ENCODE results near the gene MVD. TPM values are rescaled to one million over a fixed set of nuclear protein-coding genes. Genes with fewer than 3 reads are reported as not detected.

The MVD gene
- total and polyA plus RNA-seq, 10 of the 15 experiments (the other 5 are each of a cell fraction or from before 2014, with no cell fraction given) = 5.0 to 147 (median 65.0) TPM

GRCh38 chr16:88702371-88703210, 39.7 kb upstream of the MVD start:
- CTCF ChIA-PET = interaction anchor here (0.9 to 3.3 kb wide), 8 partner anchors 17 to 79 kb away, joined by 3 to 26 read pairs (median 5); no protein-coding TSS in a partner anchor
- TF ChIP-seq, protein P1, sequence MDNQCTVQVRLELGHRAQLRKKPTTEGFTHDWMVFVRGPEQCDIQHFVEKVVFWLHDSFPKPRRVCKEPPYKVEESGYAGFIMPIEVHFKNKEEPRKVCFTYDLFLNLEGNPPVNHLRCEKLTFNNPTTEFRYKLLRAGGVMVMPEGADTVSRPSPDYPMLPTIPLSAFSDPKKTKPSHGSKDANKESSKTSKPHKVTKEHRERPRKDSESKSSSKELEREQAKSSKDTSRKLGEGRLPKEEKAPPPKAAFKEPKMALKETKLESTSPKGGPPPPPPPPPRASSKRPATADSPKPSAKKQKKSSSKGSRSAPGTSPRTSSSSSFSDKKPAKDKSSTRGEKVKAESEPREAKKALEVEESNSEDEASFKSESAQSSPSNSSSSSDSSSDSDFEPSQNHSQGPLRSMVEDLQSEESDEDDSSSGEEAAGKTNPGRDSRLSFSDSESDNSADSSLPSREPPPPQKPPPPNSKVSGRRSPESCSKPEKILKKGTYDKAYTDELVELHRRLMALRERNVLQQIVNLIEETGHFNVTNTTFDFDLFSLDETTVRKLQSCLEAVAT (IDR thresholded peaks at IDR 0.05) = 0 out of 2 replicates have a peak, but pooled peaks have one; percentile 41
- no peak for TF ChIP-seq ATF7 (IDR thresholded peaks at IDR 0.05; ENCODE audit: low read depth)
- no peak for TF ChIP-seq IKZF2 (IDR thresholded peaks at IDR 0.05)
- TF ChIP-seq, protein P2, sequence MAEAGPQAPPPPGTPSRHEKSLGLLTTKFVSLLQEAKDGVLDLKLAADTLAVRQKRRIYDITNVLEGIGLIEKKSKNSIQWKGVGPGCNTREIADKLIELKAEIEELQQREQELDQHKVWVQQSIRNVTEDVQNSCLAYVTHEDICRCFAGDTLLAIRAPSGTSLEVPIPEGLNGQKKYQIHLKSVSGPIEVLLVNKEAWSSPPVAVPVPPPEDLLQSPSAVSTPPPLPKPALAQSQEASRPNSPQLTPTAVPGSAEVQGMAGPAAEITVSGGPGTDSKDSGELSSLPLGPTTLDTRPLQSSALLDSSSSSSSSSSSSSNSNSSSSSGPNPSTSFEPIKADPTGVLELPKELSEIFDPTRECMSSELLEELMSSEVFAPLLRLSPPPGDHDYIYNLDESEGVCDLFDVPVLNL (IDR thresholded peaks at IDR 0.05; ENCODE audit: low read depth, low read length) = no peak
- TF ChIP-seq RUNX3 (IDR thresholded peaks at IDR 0.05; ENCODE audit: low read length) = no peak
- no peak for TF ChIP-seq EP300 (IDR thresholded peaks at IDR 0.05; ENCODE audit: borderline replicate concordance in 1 of 2, control insufficient read depth in 1 of 2, low read depth in 2 of 2, low read length in 2 of 2)
- no peak for TF ChIP-seq MEF2A (IDR thresholded peaks at IDR 0.05; ENCODE audit: insufficient read depth, low read depth, low read length)
- TF ChIP-seq, protein P3, sequence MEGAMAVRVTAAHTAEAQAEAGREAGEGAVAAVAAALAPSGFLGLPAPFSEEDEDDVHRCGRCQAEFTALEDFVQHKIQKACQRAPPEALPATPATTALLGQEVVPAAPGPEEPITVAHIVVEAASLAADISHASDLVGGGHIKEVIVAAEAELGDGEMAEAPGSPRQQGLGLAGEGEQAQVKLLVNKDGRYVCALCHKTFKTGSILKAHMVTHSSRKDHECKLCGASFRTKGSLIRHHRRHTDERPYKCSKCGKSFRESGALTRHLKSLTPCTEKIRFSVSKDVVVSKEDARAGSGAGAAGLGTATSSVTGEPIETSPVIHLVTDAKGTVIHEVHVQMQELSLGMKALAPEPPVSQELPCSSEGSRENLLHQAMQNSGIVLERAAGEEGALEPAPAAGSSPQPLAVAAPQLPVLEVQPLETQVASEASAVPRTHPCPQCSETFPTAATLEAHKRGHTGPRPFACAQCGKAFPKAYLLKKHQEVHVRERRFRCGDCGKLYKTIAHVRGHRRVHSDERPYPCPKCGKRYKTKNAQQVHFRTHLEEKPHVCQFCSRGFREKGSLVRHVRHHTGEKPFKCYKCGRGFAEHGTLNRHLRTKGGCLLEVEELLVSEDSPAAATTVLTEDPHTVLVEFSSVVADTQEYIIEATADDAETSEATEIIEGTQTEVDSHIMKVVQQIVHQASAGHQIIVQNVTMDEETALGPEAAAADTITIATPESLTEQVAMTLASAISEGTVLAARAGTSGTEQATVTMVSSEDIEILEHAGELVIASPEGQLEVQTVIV (IDR thresholded peaks at IDR 0.05; ENCODE audit: borderline replicate concordance, partially characterized antibody) = no peak
- no TSS peak for BruUV-seq (replicated peaks)
- Histone ChIP-seq H3K9ac (ENCODE audit: control insufficient read depth, insufficient read depth, low read length) (peak overlapping the region; percentile 25), H3K79me2 (ENCODE audit: control insufficient read depth, insufficient read depth, low read length) (peaks cover 51% of the 10 kb centered on the region), H3K27ac (ENCODE audit: control insufficient read depth, insufficient read depth) (peak overlapping the region; percentile 90; the same call in 1 of the 2 replicates), H3K4me3 (peak overlapping the region; percentile 90), H3K36me3 (ENCODE audit: control insufficient read depth in 2 of 2, insufficient read depth in 2 of 2, low read length in 1 of 2) (peaks cover 0 to 3% of the 10 kb centered on the region in 2 experiments; a peak in 2 of 4 replicates), H3K9me3 (replicated peaks; ENCODE audit: control insufficient read depth, insufficient read depth, low read length) (no peaks in the 10 kb centered on the region), H3K4me2 (ENCODE audit: control insufficient read depth, insufficient read depth) (peak overlapping the region; percentile 95), H4K20me1 (ENCODE audit: control insufficient read depth, insufficient read depth) (no peaks in the 10 kb centered on the region), H3K27me3 (replicated peaks in 1 of 2; ENCODE audit: control insufficient read depth in 2 of 2, insufficient read depth in 2 of 2, low read length in 1 of 2) (no peaks in the 10 kb centered on the region), H3K4me1 (ENCODE audit: control insufficient read depth, insufficient read depth, low read length) (peaks cover 56% of the 10 kb centered on the region), H2AFZ (ENCODE audit: control insufficient read depth, low read depth, low read length) (no peak overlapping the region)
- no peak for DNase-seq (ENCODE audit: low read depth, low spot score)
- SMC1A ChIA-PET (ENCODE audit: uncharacterized antibody, unreplicated experiment) = interaction anchor here (1.0 to 2.9 kb wide), 3 partner anchors 22 to 155 kb away, joined by 3 to 13 read pairs (median 3); no protein-coding TSS in a partner anchor
- no peak for FAIRE-seq
- RAD21 ChIA-PET (ENCODE audit: unreplicated experiment) = interaction anchor here (0.6 to 2.5 kb wide), 5 partner anchors 17 to 783 kb away, joined by 3 to 10 read pairs (median 4); partner anchors contain the start of gene APRT
- 28% methylated on average over 31 of the region's 31 CpGs for WGBS (ENCODE audit: insufficient coverage, insufficient replicate concordance, low lambda C conversion rate, missing lambda C conversion rate)
- POLR2A ChIA-PET = interaction anchor here (0.5 to 2.3 kb wide), 4 partner anchors 15 to 775 kb away, joined by 3 to 6 read pairs (median 3); partner anchors contain the start of gene MVD
- intact Hi-C loops (cut with micrococcal nuclease; ENCODE audit: unreplicated experiment) (no loop called here), in situ Hi-C loops (cut with MboI) (no loop called here)
- ATAC-seq = no peak

All from GM12878 (cell line).